Measurements from ENCODE around the gene HIVEP3.

DNA sequence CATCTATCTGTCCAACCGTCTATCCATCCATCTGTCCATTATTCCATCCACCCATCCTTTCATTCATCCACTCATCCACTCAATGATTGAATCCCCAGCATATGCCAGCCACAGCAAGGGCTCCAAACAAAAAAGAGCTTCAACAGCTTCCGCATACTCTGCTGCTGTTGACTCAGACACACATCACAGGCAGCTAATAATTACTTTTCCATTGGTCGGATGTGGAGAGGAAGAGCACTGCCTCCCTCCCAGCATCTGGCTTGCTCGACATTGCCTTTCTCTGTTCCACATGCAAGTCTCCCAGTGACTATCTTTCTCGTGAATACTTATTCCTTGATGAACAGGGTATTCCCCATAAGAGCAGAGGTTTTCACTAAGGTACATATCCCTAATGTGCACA lies 176.5 kb downstream of the HIVEP3 start:
- TF ChIP-seq CTCF (IDR thresholded peaks at IDR 0.05): no peak
- no peak for TF ChIP-seq POLR2A (IDR thresholded peaks at IDR 0.05)
- TF ChIP-seq POLR2AphosphoS5 (IDR thresholded peaks at IDR 0.05): no peak
